NCI-H2196 treated with DMSO at 0.1 percent for 48 hours (cell line): ENCODE measurements around the gene IGSF21.

Experiments used
- DNase-seq: peaks from one replicate; lab custom pipeline; 2025; ENCODE audit not compliant: unreplicated experiment; lab: John Stamatoyannopoulos, UW

IGSF21 gene

GRCh38 chr1:18107369-18108298 lies at the start of gene IGSF21:
Gene IGSF21, plus strand, starts transcription at chr1:18107798. Its CDS starts 331 bp downstream, at chr1:18108129.
- DNase-seq = peak; percentile 42

- DNase-seq = no peak
Observed at GRCh38 chr1:18058206-18058921, 49.2 kb upstream of the IGSF21 start.

GRCh38 chr1:18058981-18059605 lies 48.5 kb upstream of the IGSF21 start:
- no peak for DNase-seq

- DNase-seq = no peak
Observed at GRCh38 chr1:18060366-18060765, 47.2 kb upstream of the IGSF21 start.

- DNase-seq = no peak
Observed at GRCh38 chr1:18062185-18062584, 45.4 kb upstream of the IGSF21 start.

- DNase-seq = no peak
Observed at GRCh38 chr1:18064534-18064933, 43.1 kb upstream of the IGSF21 start.

GRCh38 chr1:18066576-18066975 lies 41.0 kb upstream of the IGSF21 start:
- no peak for DNase-seq

GRCh38 chr1:18069903-18070302 lies 37.7 kb upstream of the IGSF21 start:
- no peak for DNase-seq

- no peak for DNase-seq
Observed at GRCh38 chr1:18072066-18072465, 35.5 kb upstream of the IGSF21 start.

GRCh38 chr1:18073066-18073642 lies 34.4 kb upstream of the IGSF21 start:
- DNase-seq = no peak

GRCh38 chr1:18077657-18078215 lies 29.9 kb upstream of the IGSF21 start:
- peak; percentile 23 for DNase-seq

- DNase-seq = no peak
Observed at GRCh38 chr1:18079941-18080735, 27.5 kb upstream of the IGSF21 start.

GRCh38 chr1:18085387-18086074 lies 22.1 kb upstream of the IGSF21 start:
- no peak for DNase-seq

- peak; percentile 19 for DNase-seq
Observed at GRCh38 chr1:18088077-18088594, 19.5 kb upstream of the IGSF21 start.

GRCh38 chr1:18089488-18089887 lies 18.1 kb upstream of the IGSF21 start:
- DNase-seq = no peak

GRCh38 chr1:18090636-18091035 lies 17.0 kb upstream of the IGSF21 start:
- no peak for DNase-seq

- DNase-seq = no peak
Observed at GRCh38 chr1:18091660-18092446, 15.7 kb upstream of the IGSF21 start.

GRCh38 chr1:18093193-18093592 lies 14.4 kb upstream of the IGSF21 start:
- DNase-seq = no peak

- DNase-seq = no peak
Observed at GRCh38 chr1:18093646-18094045, 14.0 kb upstream of the IGSF21 start.
